ENCODE results near the gene USP10.

DNA sequence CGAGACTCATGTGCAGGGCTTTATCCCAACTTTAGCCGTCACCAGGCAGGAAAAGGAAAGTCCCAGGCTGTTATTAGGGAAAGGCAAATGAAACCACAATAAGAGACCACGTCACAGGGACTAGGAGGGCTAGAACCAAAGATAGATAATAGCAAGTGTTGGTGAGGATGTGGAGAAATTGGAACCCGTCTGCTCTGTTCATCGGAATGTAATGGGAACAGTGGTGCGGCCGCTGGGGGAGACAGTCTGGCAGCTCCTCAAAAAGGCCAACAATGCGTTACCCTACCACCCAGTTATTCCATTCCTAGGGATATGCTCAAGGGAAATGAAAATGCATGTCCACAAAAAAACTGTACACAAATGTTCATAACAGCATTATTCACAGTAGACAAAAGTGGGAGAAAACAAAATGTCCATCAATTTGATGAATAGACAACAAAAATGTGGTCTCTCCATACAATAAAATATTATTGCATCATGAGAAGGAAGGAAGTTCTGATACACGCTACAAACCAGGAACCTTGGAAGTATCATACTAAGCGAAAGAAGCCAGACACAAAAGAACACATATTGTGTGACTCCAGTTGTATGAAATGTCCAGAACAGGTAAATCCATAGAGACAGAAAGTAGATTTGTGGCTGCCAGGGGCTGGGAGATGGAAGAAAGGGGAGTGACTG lies 19.5 kb upstream of the USP10 start:
- TF ChIP-seq CTCF (conservative IDR thresholded peaks at IDR 0.05; ENCODE audit: low read length) (no peak), EZH2phosphoT487 (IDR thresholded peaks at IDR 0.05; ENCODE audit: borderline replicate concordance, low read depth, low read length) (no peak)

Data from OCI-LY7 (cell line).